HCT116 (cell line): ENCODE data around the gene RIPPLY2.
"Not testable (repeated sequence)": the region's sequence is repeated elsewhere in the genome, so short reads cannot be mapped to it uniquely, and the experiment has no call there.

Experiments
- CEBPB ChIP-seq: IDR thresholded peaks from 2 replicates; pipeline ENCODE4 v1.6.1; 2012; ENCODE audit warnings: low read depth
- CTCF ChIP-seq, 3 experiments: fragments of 200-600 bp in 1 of 3; sonication (generic) in 1 of 3; IDR thresholded peaks in 2 of 3; conservative IDR thresholded peaks in 1 of 3; 2 replicates each; pipeline ENCODE4 v1.5.1; 2012 to 2017; ENCODE audit warnings: low read depth in 2 of 3, low read length in 2 of 3, antibody characterized with exemption in 1 of 3, borderline replicate concordance in 1 of 3, control low read depth in 1 of 3, mild to moderate bottlenecking in 1 of 3, mixed read lengths in 1 of 3, mixed run types in 1 of 3, moderate library complexity in 1 of 3; ENCODE audit not compliant: insufficient read depth in 1 of 3
- EGR1 ChIP-seq: IDR thresholded peaks from 2 replicates; pipeline ENCODE4 v1.6.1; 2012; ENCODE audit warnings: low read depth
- EZH2 ChIP-seq: fragments of 200-600 bp; sonication (generic); IDR thresholded peaks from 2 replicates; pipeline ENCODE4 v1.6.1; 2017; ENCODE audit warnings: antibody characterized with exemption, mixed run types
- FOSL1 ChIP-seq: IDR thresholded peaks from 2 replicates; pipeline ENCODE4 v1.6.1; 2012; ENCODE audit warnings: low read depth
- POLR2A ChIP-seq: IDR thresholded peaks from 2 replicates; pipeline ENCODE4 v1.7.0; 2011; ENCODE audit warnings: borderline replicate concordance; ENCODE audit not compliant: insufficient read depth, insufficient read length; ENCODE audit errors: extremely low read depth
- POLR2AphosphoS5 ChIP-seq: IDR thresholded peaks from 2 replicates; pipeline ENCODE4 v1.6.1; 2011; ENCODE audit warnings: mild to moderate bottlenecking, low read depth, low read length, moderate library complexity
- SP1 ChIP-seq: IDR thresholded peaks from 2 replicates; pipeline ENCODE4 v1.6.1; 2012; ENCODE audit warnings: low read depth
- ZNF274 ChIP-seq: fragments of 200-500 bp; sonication (Bioruptor generic); IDR thresholded peaks from 2 replicates; pipeline ENCODE4 v1.6.1; 2014; ENCODE audit warnings: mild to moderate bottlenecking, low read depth, low read length, inconsistent platforms
- TF ChIP-seq, protein P1 (sequence below): IDR thresholded peaks from 2 replicates; pipeline ENCODE4 v1.6.1; 2012

DNA sequence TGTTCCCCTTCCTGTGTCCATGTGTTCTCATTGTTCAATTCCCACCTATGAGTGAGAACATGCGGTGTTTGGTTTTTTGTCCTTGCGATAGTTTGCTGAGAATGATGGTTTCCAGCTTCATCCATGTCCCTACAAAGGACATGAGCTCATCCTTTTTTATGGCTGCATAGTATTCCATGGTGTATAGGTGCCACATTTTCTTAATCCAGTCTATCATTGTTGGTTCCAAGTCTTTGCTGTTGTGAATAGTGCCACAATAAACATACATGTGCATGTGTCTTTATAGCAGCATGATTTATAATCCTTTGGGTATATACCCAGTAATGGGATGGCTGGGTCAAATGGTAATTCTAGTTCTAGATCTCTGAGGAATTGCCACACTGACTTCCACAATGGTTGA lies 43.9 kb downstream of the RIPPLY2 start:
- not testable (repeated sequence) for TF ChIP-seq EZH2; CTCF (IDR thresholded peaks at IDR 0.05 in 2 of 3, conservative IDR thresholded peaks at IDR 0.05 in 1 of 3; ENCODE audit: borderline replicate concordance in 1 of 3, insufficient read depth in 1 of 3, low read depth in 2 of 3, low read length in 2 of 3); POLR2A; SP1; CEBPB; POLR2AphosphoS5; EGR1; FOSL1; ZNF274
- TF ChIP-seq, protein P1, sequence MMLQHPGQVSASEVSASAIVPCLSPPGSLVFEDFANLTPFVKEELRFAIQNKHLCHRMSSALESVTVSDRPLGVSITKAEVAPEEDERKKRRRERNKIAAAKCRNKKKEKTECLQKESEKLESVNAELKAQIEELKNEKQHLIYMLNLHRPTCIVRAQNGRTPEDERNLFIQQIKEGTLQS, result not testable (repeated sequence)
